DMS153 treated with DMSO at 0.1 percent for 48 hours (cell line): ENCODE data around the gene EFNA4.
A peak's percentile ranks its signal among the peaks of the same experiment; 100 is the strongest.

ENCODE experiments used
- DNase-seq: peaks from one replicate; lab custom pipeline; 2025; ENCODE audit not compliant: unreplicated experiment; lab: John Stamatoyannopoulos, UW

EFNA4 gene

DNA sequence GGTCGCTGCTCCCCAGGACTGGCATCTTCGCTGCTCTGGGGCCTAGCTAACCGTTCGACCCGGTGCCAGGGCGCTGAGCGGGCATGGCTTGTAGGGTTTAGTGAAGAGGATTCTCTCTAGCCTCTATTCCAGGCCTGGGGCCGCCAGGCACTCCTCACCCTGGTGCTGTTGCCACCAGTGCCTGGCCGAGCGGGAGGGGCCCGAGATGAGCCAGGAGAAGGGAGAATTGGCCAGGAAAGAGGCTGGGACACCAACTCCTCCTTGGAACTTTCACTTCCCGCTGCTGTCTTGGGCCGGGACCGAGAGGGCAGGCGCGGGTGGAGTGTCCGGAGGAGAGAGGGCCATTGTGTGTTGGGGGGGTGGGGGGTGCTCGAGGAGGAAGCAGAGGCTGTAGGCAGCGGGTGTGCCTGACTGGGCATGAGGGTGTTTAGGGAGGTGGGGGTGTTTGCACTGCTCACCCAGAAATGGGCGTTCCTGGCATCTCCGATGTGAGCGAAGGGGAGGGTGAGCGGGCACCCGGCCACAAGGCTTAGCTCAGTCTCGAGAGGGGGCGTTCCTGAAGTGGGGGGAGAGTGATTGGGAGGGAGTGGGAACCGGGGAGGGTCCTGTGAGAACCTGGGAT, 11.7 kb upstream of the EFNA4 start:
- DNase-seq, result no peak

DNA sequence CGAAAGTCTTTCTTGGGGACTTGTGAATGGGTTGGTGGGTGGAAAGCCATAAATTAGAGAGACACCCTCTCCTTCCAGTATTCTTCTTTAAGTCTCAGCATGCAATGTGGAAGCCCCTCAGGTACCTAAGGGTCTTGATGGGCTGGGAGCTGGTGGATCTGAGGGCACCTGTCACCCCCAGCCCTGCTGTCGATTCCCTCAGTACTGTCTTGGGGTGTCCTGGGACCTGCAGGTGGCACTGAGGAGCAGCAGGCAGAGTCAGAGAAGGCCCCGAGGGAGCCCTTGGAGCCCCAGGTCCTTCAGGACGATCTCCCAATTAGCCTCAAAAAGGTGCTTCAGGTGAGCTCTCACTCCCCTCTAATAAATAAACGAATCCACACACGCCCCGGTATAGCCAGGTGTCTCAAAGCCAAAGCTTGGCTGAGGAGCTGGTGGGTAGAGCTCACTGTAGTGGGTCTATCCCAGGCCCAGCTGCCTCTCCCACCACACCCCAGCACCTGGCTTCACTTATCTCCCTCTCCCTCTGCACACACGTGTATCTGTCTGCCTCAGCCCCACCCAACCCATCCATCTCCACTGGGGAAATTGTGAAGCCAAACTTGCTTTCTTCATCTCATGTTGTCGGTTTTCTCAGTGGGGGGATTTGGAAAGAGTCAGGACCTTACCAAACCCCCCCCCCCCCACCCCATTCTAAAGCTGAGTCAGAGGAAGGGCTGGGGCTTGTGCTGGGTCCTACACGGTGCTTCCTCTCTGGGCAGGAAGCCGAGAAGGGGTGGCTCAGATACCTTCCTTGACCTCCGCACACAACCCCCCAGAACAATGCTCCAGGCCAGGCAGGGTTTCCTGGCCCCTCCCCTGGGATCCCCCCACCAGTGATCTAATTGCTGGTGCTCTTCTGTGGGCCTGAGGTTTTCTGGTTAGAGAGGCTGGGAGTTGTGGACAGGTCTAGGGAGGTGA, 10.8 kb upstream of the EFNA4 start:
- DNase-seq, result peak; percentile 47

DNA sequence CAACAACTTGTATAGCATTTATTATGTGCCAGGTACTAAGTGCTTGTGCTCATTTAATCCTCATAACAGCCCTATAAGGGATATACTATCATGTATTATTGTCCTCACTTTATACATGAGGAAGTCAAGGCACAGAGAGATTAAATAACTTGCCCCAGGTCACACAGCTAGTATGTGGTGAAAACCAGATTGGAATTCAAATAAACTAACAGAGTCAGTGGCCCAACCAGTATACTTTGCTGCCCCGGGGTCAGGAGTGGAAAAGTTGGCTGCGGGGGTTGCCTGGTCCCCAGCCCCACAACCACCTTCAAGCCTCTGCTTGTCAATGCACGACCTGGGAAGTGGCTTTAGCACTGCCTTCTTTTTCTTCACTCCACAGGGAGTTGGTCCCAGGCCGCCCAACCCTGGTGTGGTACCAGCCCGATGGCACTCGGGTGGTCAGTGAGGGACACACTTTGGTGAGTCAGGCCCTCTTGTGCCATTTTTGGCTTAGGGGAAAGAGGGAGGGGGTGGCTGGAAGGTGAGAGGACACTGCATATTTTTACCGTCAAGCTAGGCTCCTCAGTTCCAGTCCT, 9.9 kb upstream of the EFNA4 start:
- no peak for DNase-seq

DNA sequence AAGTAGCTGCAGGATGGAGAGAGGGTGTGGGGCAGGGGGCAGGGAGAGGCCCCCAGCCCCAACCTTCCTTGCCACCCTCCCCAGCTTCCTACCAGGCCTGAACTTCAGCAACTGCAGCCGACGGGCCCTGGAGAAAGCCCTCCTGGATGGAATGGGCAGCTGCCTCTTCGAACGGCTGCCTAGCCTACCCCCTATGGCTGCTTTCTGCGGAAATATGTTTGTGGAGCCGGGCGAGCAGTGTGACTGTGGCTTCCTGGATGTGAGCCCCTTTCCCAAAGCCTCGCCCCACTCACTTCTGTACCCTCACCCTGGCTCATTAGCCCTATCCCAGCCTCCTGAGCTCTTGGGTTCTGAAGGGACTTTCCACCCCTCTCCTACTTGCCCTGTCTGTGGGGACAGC, 6.4 kb upstream of the EFNA4 start:
- DNase-seq, result no peak

DNA sequence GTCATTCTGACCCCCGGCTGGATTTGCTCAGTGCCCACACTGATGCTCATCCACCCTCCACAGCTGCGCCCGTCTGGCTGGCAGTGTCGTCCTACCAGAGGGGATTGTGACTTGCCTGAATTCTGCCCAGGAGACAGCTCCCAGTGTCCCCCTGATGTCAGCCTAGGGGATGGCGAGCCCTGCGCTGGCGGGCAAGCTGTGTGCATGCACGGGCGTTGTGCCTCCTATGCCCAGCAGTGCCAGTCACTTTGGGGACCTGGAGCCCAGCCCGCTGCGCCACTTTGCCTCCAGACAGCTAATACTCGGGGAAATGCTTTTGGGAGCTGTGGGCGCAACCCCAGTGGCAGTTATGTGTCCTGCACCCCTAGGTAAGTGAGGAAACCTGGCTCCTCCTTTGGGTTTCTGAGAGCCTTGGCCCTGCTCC, 5.7 kb upstream of the EFNA4 start:
- no peak for DNase-seq

DNA sequence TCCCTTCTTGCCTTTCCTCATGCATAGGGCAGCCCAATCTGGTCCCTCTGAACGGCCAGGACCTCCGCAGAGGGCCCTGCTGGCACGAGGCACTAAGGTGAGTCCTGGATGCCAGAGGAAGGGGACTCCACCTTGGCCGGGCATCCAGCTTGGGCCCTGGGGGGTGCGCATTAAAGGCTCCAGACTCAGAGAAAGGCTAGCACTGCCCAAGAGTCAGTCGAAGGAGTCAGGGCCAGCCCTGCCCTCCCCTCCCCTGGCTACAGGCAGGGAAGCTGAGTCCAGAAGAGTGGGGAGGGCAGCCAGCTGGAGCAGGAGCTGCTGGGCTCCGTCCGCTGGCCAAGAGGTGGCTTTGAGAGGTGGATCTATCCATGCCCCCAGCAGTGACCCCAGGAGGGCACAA, 2.8 kb upstream of the EFNA4 start:
- no peak for DNase-seq

DNA sequence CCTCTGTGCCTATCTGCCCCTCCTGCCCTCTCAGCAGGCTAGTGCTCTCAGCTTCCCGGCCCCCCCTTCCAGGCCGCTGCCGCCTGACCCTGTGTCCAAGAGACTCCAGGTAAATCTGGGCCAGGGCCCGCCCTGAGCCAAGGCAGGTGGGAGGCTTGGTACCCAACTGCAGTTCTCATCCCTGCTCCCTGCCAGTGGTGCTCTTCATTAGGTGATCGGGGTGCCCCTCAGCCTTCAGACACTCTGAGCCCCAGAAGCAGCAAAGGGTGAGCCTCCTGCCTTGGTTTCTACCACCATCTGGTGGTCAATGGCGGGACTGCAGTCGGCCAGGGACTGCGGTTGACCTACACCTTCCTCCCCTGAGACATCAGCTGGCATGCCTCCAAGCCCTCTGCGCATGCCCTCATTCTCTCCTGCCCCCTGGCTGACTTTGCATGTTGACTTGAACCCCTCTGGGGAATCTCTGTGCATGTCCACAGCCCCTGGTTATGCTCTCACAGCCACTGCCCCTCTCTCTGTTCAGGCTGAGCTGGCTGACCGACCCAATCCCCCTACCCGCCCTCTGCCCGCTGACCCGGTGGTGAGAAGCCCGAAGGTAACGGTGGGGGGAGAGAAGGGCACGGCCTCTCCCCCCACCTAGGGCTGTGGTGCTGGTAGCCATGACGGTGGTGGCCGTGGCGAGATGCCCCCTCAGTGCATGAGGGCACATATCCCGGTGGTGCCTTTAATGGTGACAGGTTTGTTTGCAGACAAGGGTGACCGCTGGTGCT, 2.0 kb upstream of the EFNA4 start:
- DNase-seq, result peak; percentile 98

DNA sequence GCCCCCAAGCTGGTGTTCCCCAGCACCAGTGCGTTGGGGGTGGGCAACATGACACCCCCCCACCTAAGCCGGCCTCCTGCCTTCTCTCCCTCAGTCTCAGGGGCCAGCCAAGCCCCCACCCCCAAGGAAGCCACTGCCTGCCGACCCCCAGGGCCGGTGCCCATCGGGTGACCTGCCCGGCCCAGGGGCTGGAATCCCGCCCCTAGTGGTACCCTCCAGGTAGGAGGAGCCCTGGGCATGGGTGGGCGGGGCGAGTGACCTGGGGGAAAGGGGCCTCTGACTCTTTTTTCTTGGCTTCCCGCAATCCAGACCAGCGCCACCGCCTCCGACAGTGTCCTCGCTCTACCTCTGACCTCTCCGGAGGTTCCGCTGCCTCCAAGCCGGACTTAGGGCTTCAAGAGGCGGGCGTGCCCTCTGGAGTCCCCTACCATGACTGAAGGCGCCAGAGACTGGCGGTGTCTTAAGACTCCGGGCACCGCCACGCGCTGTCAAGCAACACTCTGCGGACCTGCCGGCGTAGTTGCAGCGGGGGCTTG, 1.3 kb upstream of the EFNA4 start:
- DNase-seq, result no peak

DNA sequence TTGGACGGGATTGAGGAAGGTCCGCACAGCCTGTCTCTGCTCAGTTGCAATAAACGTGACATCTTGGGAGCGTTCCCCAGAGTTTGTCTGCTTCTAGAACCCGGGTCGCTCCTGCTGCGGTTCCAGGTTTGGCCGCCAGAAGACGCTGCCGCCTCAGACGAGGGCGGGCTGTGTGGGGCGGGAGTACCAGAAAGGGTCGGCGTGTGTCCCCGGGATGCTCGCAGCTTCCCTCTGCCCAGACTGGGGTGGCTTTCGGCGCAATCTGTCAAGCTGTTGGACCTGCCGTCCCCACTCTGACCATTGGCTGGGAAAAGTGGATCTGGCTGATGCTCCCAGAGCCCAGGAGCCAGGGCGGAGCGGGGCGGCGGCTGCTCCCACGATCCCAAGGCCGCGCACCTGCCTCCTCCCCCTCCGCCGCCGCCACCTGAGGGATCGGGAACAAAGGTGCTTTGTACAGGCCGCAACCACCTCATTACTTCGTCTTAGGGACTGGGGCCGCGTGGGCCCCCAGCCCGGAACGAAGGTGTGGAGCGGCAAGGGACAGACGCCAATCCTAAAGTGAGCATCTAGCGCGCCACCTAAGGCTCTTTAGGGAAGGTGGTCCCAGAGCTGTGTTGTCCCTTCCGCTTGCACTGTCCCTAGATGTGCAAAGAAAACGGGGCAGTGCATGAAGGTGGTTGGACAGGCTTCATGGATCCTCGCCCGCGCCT, 683 bp upstream of the EFNA4 start:
- DNase-seq, result peak; percentile 63

DNA sequence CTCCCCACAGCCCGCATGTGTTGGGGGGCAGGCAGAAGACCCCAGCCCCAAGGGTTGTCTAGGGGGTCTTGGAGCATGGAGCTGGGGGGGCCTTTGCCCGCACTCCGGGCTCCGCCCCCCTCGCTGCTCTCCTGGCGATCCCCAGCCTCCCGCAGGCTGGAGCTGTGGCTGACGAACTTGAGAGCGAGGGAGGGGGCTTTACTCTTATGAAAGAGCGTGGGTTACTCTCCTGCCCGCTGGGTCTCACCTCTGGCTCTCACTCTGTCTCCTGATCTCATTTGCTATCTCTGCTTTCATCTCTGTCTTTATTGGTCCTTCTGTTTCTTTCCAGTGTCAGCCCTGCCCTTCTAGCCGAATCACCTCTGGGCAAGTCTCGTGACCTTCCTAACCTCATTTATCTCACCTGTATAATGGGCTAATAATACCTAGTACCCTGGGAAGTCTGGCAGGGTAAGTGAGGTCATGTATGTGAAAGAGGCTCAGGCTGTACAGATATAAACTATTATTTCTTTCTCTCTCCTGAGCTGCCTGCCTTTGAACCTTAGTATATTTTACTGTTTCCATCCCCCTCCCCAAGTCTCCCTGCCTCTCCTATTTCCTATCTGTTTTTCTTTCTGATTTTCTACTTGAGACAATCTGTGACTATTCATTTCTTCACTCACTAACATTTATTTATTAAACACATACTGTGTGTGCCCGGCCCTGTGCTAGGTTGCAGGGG, 731 bp downstream of the EFNA4 start:
- DNase-seq, result no peak

DNA sequence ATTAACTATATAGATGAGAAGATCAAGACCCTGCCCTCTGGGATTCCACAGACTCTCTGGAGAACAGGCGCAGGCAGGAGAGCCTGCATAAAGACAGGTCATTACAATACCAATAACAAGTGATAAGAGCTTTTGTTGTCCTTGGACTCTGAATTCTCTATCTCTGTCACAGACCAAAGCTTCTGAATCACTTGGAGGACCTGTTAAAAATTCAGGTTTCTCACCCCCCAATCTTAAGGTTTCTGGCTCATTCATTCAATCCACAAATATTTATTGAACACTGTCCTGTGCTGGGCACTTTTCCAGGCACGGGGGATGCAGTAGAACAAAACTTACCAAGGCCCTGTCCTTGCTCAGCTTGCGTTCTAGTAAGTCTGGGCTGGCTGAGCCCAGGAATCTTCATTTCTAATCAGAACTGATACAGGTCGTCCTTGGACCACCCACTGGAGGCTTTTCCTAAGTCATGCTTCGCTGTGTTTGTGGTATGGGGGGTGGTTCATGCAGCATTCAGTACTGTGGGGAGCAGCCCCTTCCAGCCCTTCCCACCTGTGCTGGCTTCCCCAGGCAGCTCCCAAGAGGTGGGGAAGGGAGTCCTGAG, 1.4 kb downstream of the EFNA4 start:
- DNase-seq, result no peak

DNA sequence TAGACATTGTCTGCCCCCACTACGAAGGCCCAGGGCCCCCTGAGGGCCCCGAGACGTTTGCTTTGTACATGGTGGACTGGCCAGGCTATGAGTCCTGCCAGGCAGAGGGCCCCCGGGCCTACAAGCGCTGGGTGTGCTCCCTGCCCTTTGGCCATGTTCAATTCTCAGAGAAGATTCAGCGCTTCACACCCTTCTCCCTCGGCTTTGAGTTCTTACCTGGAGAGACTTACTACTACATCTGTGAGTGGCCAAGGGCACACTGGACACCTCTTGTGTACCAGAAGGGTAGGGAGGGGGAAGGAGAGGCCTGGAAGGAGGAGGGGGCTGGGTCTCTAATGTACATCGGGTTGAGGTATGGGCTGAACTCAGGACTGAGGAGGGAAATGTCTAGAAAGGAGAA, 3.2 kb downstream of the EFNA4 start:
- no peak for DNase-seq

DNA sequence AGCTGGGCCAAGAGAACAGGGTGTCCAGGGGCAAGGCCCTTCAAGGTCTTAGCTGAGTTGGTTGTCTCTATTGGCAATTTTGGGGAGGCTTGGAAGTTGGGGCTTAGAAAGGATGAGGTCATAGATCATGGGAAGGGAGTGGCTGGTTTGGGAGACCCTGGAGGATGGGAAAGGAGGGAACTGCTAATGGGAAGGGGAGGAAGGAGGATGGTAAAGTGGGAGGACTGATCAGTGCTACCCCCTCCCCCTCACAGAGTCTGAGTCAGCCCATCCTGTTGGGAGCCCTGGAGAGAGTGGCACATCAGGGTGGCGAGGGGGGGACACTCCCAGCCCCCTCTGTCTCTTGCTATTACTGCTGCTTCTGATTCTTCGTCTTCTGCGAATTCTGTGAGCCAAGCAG, 5.1 kb downstream of the EFNA4 start:
- no peak for DNase-seq

DNA sequence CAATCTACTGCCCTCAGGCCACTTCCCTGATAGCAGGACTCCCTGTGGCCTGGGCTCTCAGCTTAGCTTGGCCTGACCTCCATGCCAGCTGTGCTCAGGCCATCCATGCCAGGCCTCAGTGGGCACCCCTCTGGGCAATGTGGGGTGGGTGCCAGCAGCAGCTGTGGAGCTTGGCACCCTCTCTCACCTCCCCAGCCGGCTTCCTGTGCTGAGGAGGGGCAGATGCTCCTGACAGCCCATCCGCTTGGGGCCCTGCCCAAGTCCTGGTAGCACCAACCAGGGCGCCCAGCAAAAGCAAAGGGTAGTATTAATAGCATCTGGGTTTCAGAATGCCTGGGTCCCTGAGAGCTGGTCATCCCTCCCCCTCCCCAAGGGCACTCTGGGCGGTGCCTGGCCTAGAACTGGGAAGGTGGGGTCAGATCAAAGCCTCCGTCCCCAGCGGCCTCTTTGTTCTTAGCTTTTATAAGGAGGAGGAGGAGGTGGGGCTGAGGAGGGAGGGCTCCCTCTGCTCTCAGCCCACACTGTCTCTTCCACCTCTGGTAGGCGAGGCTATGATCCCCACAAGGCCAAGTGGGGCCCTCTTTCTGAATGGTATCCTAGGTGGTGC, 6.1 kb downstream of the EFNA4 start:
- no peak for DNase-seq

DNA sequence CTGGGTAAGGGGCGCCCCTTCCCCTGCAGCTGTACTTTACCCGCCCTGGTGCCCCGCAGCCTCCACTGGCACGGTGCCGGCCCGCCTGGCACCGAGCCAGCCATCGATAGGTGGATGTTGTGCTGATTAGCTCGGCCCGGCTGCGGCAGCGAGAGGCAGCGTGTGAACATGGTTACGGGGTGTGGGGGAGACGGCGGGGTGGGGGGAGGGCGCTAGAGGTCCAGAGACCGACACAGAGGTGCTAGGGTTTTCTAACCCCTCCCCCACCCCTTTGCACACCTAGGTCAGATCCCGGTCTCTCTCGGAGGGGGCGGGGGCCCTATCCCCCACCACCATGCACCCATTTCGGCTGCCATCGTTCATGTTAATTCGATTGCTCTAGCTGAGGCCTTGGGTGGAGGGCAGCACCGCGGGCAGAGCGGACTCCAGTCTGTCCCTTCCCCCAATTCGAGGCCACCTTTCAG, 6.7 kb downstream of the EFNA4 start:
- DNase-seq, result no peak

DNA sequence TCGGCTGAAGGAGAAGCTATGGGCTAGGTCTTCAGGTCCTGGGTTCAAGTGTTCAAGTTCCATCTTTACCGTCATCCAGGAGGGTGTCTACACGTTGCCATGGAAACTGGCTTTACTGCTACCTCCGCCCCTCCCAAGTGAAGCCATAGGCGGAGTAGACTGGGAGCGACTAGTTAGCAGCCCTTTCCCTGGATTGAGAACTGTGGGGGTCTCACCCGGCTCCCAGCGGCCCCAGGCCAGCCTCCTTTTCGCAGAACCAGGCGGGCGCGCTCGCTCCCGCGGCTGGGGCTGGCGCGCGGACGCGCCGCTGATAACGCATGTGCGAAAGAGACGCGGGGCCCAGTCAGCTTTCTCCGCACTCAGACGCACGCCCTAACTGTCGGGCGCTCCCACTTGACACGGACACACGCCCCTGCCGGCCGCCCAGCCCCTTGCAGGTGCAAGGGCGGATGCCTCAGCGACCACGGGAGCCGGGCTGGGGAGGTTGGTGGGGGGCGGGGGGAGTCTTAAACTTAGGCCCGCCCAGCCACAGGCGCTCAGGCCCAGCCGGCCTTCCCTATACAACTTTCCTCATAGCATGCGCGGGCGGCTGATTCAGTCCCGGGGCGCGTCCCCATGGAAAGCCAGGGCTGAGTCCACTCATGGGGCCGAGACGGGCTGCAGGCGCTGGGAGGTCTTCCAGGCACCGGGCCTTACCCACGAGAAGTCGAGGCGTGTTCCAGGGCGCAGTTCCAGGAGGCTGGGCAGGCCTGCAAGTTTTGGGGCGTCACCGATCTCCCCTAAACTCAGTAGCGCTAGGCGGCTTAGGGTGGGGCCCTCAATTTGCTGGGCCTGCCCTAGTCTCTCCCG, 7.4 kb downstream of the EFNA4 start:
- DNase-seq, result peak; percentile 70

DNA sequence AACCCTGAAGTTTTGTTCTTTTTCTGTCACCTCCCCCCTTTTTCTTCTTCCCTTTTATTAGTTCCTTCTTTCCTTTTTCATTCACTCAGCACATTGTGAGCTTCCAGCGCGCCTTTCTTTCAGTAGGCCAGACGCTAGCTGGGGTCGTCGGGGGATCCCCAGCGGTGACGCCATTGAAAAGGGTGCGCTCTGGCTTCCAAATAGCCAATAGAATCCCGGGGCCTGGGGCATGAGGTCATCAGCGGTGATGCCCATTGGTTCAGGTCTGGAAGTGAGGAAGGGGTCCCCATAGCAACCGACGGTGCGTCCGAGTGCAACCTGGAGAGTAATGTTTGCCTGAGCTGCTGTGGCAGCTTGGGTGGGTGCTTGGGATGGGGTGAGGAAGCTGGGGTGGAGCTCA, 8.2 kb downstream of the EFNA4 start:
- DNase-seq, result peak; percentile 73
